K562 (cell line): ENCODE results near the gene DCST1. TPM values are rescaled to one million over a fixed set of nuclear protein-coding genes. Genes with fewer than 3 reads are reported as not detected.

Source experiments
- FOSL1 ChIP-seq: fragments of 200-800 bp; sonication (Bioruptor generic); conservative IDR thresholded peaks from 2 replicates; pipeline ENCODE4 v1.6.1; 2016; ENCODE audit warnings: missing genetic modification characterization, missing compliant biosample characterization
- FOXM1 ChIP-seq, 2 experiments: fragments of 450-650 bp in 1 of 2; sonication (generic) in 1 of 2; formaldehyde crosslinking in 1 of 2; IDR thresholded peaks; 2 replicates each; pipeline versions ENCODE4 v1.6.1 to v1.9.0; 2017 to 2022; ENCODE audit warnings: low read depth in 2 of 2, mild to moderate bottlenecking in 2 of 2, missing genetic modification reagents in 1 of 2, moderate library complexity in 1 of 2
- HDAC3 ChIP-seq: fragments of 450-650 bp; IDR thresholded peaks from 2 replicates; pipeline ENCODE4 v1.6.1; 2018; ENCODE audit warnings: borderline replicate concordance, mild to moderate bottlenecking, moderate library complexity; ENCODE audit not compliant: partially characterized antibody
- JUND ChIP-seq, 2 experiments: IDR thresholded peaks; 2 replicates in 1 of 2; 3 replicates in 1 of 2; pipeline ENCODE4 v1.6.1; 2011; ENCODE audit warnings: borderline replicate concordance in 2 of 2, low read depth in 2 of 2, low read length in 2 of 2, improper control_type of control experiment in 1 of 2, missing biosample characterization in 1 of 2, missing genetic modification characterization in 1 of 2, missing genetic modification reagents in 1 of 2
- MAFK ChIP-seq: IDR thresholded peaks from 2 replicates; pipeline ENCODE4 v1.6.1; 2011; ENCODE audit warnings: low read length, improper control_type of control experiment
- PHB ChIP-seq: fragments of 250-450 bp; sonication (Bioruptor Pico); IDR thresholded peaks from 2 replicates; pipeline ENCODE4 v1.5.0; 2021
- POLR2A ChIP-seq: fragments of 450-650 bp; conservative IDR thresholded peaks from 2 replicates; pipeline ENCODE4 v1.6.1; 2016
- TRIM24 ChIP-seq, 2 experiments: fragments of 450-650 bp; IDR thresholded peaks; 2 replicates each; pipeline ENCODE4 v1.6.1; 2016
- YBX1 ChIP-seq: fragments of 450-650 bp; IDR thresholded peaks from 2 replicates; pipeline ENCODE4 v1.7.1; 2016; ENCODE audit warnings: mild to moderate bottlenecking
- ZFP30 ChIP-seq: fragments of 250-450 bp; sonication (Bioruptor Pico); IDR thresholded peaks from 2 replicates; pipeline ENCODE4 v1.8.0; 2022; ENCODE audit warnings: moderate library complexity, mild to moderate bottlenecking, inconsistent platforms, borderline replicate concordance
- polyA plus RNA-seq, 8 experiments: library from polyadenylated mRNA; depleted of rRNA in 4 of 8; stranded (reverse) in 5 of 8; unstranded in 3 of 8; fragments of >200 nt; fragmentation: Nextera tagmentation in 2 of 8; fragmentation: Illumina TruSeq in 1 of 8; extraction: Ambion mirVana in 2 of 8; extraction: Trizol in 1 of 8; gene quantifications; 2 replicates each; pipeline versions ENCODE4 v1.2.1 to v1.2.3, GENCODE V29; 2011 to 2014; ENCODE audit warnings: inconsistent platforms in 1 of 8, missing spikeins in 1 of 8
- total RNA-seq, 7 experiments: library from RNA; depleted of rRNA in 6 of 7; stranded (reverse); fragments of >200 nt in 6 of 7; fragmentation: Illumina TruSeq in 2 of 7; extraction: Trizol in 2 of 7; gene quantifications; 2 replicates each; pipeline versions ENCODE4 v1.2.1 to v1.2.3, GENCODE V29; 2011 to 2021; ENCODE audit warnings: low replicate concordance in 1 of 7
- TF ChIP-seq, protein P1 (sequence below): fragments of 450-650 bp; IDR thresholded peaks from 2 replicates; pipeline ENCODE4 v1.6.1; 2016; ENCODE audit warnings: low read depth
- TF ChIP-seq, protein P2 (sequence below): IDR thresholded peaks from 2 replicates; pipeline ENCODE4 v1.6.1; 2014; ENCODE audit warnings: antibody characterized with exemption
- TF ChIP-seq, protein P3 (sequence below): fragments of 450-650 bp; IDR thresholded peaks from 2 replicates; pipeline ENCODE4 v1.6.1; 2016
- TF ChIP-seq, protein P4 (sequence below): sonication (generic); formaldehyde crosslinking; IDR thresholded peaks from 2 replicates; pipeline ENCODE4 v1.5.0; 2020; ENCODE audit warnings: missing genetic modification reagents
- TF ChIP-seq, protein P5 (sequence below): fragments of 250-450 bp; sonication (Bioruptor Pico); IDR thresholded peaks from 2 replicates; pipeline ENCODE4 v1.9.0; 2021; ENCODE audit warnings: mild to moderate bottlenecking

DCST1 gene
- total and polyA plus RNA-seq, 9 of the 15 experiments (the other 6 are each of a cell fraction or from before 2014, with no cell fraction given), result not detected

DNA sequence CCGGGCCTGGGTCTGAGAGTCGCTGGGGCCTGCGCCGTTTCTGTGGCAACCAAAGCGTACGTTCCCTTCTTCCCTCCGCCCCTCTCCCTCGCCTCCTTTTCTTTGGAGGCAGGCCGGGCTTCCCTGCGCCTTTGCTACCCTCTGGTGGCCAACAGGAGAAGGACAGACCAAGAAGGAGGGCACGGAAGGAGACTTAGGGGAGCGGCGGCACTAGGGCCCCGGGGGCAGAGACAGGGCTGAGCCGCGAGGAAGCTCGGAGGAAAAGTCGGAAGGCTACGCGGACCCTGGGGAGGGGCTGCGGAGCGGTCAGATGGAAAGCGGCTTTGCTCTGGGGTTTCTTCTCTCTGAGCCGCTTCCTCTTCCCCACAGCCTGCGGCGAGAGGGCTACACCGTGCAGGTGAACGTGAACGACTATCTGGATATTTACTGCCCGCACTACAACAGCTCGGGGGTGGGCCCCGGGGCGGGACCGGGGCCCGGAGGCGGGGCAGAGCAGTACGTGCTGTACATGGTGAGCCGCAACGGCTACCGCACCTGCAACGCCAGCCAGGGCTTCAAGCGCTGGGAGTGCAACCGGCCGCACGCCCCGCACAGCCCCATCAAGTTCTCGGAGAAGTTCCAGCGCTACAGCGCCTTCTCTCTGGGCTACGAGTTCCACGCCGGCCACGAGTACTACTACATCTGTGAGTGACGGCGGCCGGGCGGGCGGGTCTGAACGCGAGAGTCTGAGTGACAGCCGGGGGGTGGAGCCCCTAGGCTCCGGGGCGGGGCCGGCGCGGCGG lies 51.3 kb downstream of the DCST1 start (continued):
- TF ChIP-seq, protein P1, sequence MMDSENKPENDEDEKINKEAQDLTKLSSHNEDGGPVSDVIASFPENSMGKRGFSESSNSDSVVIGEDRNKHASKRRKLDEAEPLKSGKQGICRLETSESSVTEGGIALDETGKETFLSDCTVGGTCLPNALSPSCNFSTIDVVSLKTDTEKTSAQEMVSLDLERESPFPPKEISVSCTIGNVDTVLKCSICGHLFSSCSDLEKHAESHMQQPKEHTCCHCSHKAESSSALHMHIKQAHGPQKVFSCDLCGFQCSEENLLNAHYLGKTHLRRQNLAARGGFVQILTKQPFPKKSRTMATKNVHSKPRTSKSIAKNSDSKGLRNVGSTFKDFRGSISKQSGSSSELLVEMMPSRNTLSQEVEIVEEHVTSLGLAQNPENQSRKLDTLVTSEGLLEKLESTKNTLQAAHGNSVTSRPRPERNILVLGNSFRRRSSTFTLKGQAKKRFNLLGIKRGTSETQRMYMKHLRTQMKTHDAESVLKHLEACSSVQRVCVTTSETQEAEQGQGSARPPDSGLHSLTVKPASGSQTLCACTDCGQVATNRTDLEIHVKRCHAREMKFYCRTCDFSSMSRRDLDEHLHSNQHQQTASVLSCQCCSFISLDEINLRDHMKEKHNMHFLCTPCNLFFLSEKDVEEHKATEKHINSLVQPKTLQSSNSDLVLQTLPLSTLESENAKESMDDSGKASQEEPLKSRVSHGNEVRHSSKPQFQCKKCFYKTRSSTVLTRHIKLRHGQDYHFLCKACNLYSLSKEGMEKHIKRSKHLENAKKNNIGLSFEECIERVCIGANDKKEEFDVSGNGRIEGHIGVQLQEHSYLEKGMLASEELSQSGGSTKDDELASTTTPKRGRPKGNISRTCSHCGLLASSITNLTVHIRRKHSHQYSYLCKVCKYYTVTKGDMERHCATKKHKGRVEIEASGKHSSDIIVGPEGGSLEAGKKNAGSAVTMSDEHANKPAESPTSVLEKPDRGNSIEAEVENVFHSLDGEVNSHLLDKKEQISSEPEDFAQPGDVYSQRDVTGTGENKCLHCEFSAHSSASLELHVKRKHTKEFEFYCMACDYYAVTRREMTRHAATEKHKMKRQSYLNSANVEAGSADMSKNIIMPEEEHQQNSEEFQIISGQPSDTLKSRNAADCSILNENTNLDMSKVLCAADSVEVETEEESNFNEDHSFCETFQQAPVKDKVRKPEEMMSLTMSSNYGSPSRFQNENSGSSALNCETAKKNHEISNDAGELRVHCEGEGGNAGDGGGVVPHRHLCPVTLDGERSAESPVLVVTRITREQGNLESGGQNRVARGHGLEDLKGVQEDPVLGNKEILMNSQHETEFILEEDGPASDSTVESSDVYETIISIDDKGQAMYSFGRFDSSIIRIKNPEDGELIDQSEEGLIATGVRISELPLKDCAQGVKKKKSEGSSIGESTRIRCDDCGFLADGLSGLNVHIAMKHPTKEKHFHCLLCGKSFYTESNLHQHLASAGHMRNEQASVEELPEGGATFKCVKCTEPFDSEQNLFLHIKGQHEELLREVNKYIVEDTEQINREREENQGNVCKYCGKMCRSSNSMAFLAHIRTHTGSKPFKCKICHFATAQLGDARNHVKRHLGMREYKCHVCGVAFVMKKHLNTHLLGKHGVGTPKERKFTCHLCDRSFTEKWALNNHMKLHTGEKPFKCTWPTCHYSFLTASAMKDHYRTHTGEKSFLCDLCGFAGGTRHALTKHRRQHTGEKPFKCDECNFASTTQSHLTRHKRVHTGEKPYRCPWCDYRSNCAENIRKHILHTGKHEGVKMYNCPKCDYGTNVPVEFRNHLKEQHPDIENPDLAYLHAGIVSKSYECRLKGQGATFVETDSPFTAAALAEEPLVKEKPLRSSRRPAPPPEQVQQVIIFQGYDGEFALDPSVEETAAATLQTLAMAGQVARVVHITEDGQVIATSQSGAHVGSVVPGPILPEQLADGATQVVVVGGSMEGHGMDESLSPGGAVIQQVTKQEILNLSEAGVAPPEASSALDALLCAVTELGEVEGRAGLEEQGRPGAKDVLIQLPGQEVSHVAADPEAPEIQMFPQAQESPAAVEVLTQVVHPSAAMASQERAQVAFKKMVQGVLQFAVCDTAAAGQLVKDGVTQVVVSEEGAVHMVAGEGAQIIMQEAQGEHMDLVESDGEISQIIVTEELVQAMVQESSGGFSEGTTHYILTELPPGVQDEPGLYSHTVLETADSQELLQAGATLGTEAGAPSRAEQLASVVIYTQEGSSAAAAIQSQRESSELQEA, result peak; percentile 81
- TF ChIP-seq, protein P2, sequence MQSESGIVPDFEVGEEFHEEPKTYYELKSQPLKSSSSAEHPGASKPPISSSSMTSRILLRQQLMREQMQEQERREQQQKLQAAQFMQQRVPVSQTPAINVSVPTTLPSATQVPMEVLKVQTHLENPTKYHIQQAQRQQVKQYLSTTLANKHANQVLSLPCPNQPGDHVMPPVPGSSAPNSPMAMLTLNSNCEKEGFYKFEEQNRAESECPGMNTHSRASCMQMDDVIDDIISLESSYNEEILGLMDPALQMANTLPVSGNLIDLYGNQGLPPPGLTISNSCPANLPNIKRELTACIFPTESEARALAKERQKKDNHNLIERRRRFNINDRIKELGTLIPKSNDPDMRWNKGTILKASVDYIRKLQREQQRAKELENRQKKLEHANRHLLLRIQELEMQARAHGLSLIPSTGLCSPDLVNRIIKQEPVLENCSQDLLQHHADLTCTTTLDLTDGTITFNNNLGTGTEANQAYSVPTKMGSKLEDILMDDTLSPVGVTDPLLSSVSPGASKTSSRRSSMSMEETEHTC, result no peak
- TF ChIP-seq JUND (IDR thresholded peaks at IDR 0.05; ENCODE audit: borderline replicate concordance, low read depth, low read length) (peak; percentile 48), JUND (tag; IDR thresholded peaks at IDR 0.05; ENCODE audit: borderline replicate concordance, low read depth, low read length) (peak; percentile 18; the same call in 1 of the 3 replicates), TRIM24 (IDR thresholded peaks at IDR 0.05) (0 out of 4 replicates have a peak, but pooled peaks of 1 of the 2 experiments have one; percentile 47), YBX1 (no peak), FOSL1 (tag) (peak; percentile 8; the same call in 1 of the 2 replicates), HDAC3 (no peak), MAFK (no peak), ZFP30 (CRISPR knock-in tag) (no peak), FOXM1 (IDR thresholded peaks at IDR 0.05; ENCODE audit: low read depth) (peak; percentile 84), FOXM1 (CRISPR knock-in tag; IDR thresholded peaks at IDR 0.05; ENCODE audit: low read depth) (no peak), POLR2A (peak; percentile 36; the same call in 1 of the 2 replicates), PHB (no peak)
- TF ChIP-seq, protein P3, sequence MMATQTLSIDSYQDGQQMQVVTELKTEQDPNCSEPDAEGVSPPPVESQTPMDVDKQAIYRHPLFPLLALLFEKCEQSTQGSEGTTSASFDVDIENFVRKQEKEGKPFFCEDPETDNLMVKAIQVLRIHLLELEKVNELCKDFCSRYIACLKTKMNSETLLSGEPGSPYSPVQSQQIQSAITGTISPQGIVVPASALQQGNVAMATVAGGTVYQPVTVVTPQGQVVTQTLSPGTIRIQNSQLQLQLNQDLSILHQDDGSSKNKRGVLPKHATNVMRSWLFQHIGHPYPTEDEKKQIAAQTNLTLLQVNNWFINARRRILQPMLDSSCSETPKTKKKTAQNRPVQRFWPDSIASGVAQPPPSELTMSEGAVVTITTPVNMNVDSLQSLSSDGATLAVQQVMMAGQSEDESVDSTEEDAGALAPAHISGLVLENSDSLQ, result peak; percentile 99
- TF ChIP-seq, protein P4, sequence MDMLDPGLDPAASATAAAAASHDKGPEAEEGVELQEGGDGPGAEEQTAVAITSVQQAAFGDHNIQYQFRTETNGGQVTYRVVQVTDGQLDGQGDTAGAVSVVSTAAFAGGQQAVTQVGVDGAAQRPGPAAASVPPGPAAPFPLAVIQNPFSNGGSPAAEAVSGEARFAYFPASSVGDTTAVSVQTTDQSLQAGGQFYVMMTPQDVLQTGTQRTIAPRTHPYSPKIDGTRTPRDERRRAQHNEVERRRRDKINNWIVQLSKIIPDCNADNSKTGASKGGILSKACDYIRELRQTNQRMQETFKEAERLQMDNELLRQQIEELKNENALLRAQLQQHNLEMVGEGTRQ (CRISPR knock-in tag), result no peak; the same call in 1 of the 2 replicates
- TF ChIP-seq, protein P5, sequence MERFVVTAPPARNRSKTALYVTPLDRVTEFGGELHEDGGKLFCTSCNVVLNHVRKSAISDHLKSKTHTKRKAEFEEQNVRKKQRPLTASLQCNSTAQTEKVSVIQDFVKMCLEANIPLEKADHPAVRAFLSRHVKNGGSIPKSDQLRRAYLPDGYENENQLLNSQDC (CRISPR knock-in tag), result no peak
